GM19328 (cell line): ENCODE data around the gene GADD45G.

ENCODE experiments used
- ATAC-seq: cut with Tn5 transposase; IDR thresholded peaks from one replicate; pipeline ENCODE4 v1.9.1; 2021; ENCODE audit warnings: mild to moderate bottlenecking, moderate library complexity; ENCODE audit not compliant: unreplicated experiment

Gene GADD45G

GRCh38 chr9:89648247-89649000, 43.6 kb downstream of the GADD45G start:
- ATAC-seq, result no peak

GRCh38 chr9:89649039-89649691, 44.4 kb downstream of the GADD45G start:
- no peak for ATAC-seq

GRCh38 chr9:89654025-89654662, 49.3 kb downstream of the GADD45G start:
- no peak for ATAC-seq

- ATAC-seq, result no peak
Measured at GRCh38 chr9:89655056-89655989, 50.5 kb downstream of the GADD45G start.
